ENCODE results near the gene NCMAP. TPM values are rescaled to one million over a fixed set of nuclear protein-coding genes. Genes with fewer than 3 reads are reported as not detected.

NCMAP gene
- total RNA-seq, 2 donors from 2014 or later: 2.0 to 7.7 TPM

GRCh38 chr1:24621121-24621520, 65.2 kb downstream of the NCMAP start:
- no peaks in the 10 kb centered on the region for H3K4me1 ChIP-seq (replicated peaks)
- H3K27me3 ChIP-seq (replicated peaks; ENCODE audit: insufficient read depth): no peaks in the 10 kb centered on the region
- TF ChIP-seq CTCF (IDR thresholded peaks at IDR 0.05): no peak
- TF ChIP-seq POLR2AphosphoS5 (IDR thresholded peaks at IDR 0.05): no peak
- no peak for TF ChIP-seq POLR2A (IDR thresholded peaks at IDR 0.05)
- no peak for DNase-seq (ENCODE audit: low spot score)
- H3K27ac ChIP-seq: no peak overlapping the region
- no peaks in the 10 kb centered on the region for H3K36me3 ChIP-seq
- H3K4me3 ChIP-seq: no peak overlapping the region
- WGBS: 80% methylated on average over 5 of the region's 5 CpGs
- H3K9me3 ChIP-seq: no peaks in the 10 kb centered on the region
- intact Hi-C loops (cut with DNase I): no loop called here

GRCh38 chr1:24622218-24622617, 66.3 kb downstream of the NCMAP start:
- H3K4me1 ChIP-seq (replicated peaks): no peaks in the 10 kb centered on the region
- H3K36me3 ChIP-seq: no peaks in the 10 kb centered on the region
- H3K9me3 ChIP-seq: no peaks in the 10 kb centered on the region
- no peak overlapping the region for H3K27ac ChIP-seq
- WGBS: 69% methylated on average over 4 of the region's 4 CpGs
- DNase-seq (ENCODE audit: low spot score): no peak
- no peak overlapping the region for H3K4me3 ChIP-seq
- H3K27me3 ChIP-seq (replicated peaks; ENCODE audit: insufficient read depth): no peaks in the 10 kb centered on the region
- intact Hi-C loops (cut with DNase I): no loop called here
- no peak for TF ChIP-seq POLR2A (IDR thresholded peaks at IDR 0.05)
- no peak for TF ChIP-seq CTCF (IDR thresholded peaks at IDR 0.05)
- no peak for TF ChIP-seq POLR2AphosphoS5 (IDR thresholded peaks at IDR 0.05)

- no peaks in the 10 kb centered on the region for H3K4me1 ChIP-seq (replicated peaks)
- no peak overlapping the region for H3K4me3 ChIP-seq
- intact Hi-C loops (cut with DNase I): no loop called here
- no peaks in the 10 kb centered on the region for H3K27me3 ChIP-seq (replicated peaks; ENCODE audit: insufficient read depth)
- TF ChIP-seq CTCF (IDR thresholded peaks at IDR 0.05) (no peak), POLR2AphosphoS5 (IDR thresholded peaks at IDR 0.05) (no peak), POLR2A (IDR thresholded peaks at IDR 0.05) (no peak)
- no peak for DNase-seq (ENCODE audit: low spot score)
- no peaks in the 10 kb centered on the region for H3K9me3 ChIP-seq
- no peaks in the 10 kb centered on the region for H3K36me3 ChIP-seq
- 96% methylated on average over 1 of the region's 1 CpG for WGBS
- no peak overlapping the region for H3K27ac ChIP-seq
Measured at GRCh38 chr1:24632832-24633175, 76.9 kb downstream of the NCMAP start.

GRCh38 chr1:24635195-24635843, 79.4 kb downstream of the NCMAP start:
- H3K36me3 ChIP-seq: no peaks in the 10 kb centered on the region
- intact Hi-C loops (cut with DNase I): no loop called here
- H3K9me3 ChIP-seq: no peaks in the 10 kb centered on the region
- TF ChIP-seq CTCF (IDR thresholded peaks at IDR 0.05) (peak; percentile 24 to 73 (median 54)), POLR2A (IDR thresholded peaks at IDR 0.05) (no peak), POLR2AphosphoS5 (IDR thresholded peaks at IDR 0.05) (peak; percentile 67)
- H3K4me1 ChIP-seq (replicated peaks): no peaks in the 10 kb centered on the region
- no peak overlapping the region for H3K27ac ChIP-seq
- DNase-seq (ENCODE audit: low spot score): peak; percentile 39
- no peak overlapping the region for H3K4me3 ChIP-seq
- no peaks in the 10 kb centered on the region for H3K27me3 ChIP-seq (replicated peaks; ENCODE audit: insufficient read depth)
- 16% methylated on average over 4 of the region's 4 CpGs for WGBS

GRCh38 chr1:24636661-24637357, 80.9 kb downstream of the NCMAP start:
- H3K9me3 ChIP-seq: no peaks in the 10 kb centered on the region
- 69% methylated on average over 3 of the region's 3 CpGs for WGBS
- no peak for TF ChIP-seq POLR2AphosphoS5 (IDR thresholded peaks at IDR 0.05)
- TF ChIP-seq POLR2A (IDR thresholded peaks at IDR 0.05): no peak
- no peak for TF ChIP-seq CTCF (IDR thresholded peaks at IDR 0.05)
- no peaks in the 10 kb centered on the region for H3K27me3 ChIP-seq (replicated peaks; ENCODE audit: insufficient read depth)
- no peak overlapping the region for H3K4me3 ChIP-seq
- intact Hi-C loops (cut with DNase I): loop anchor here (2.0 kb wide), 1 partner anchor 438 kb away; no protein-coding TSS in a partner anchor
- no peak overlapping the region for H3K27ac ChIP-seq
- no peak for DNase-seq (ENCODE audit: low spot score)
- no peaks in the 10 kb centered on the region for H3K4me1 ChIP-seq (replicated peaks)
- no peaks in the 10 kb centered on the region for H3K36me3 ChIP-seq
